Measurements from ENCODE around the gene EREG.

DNA sequence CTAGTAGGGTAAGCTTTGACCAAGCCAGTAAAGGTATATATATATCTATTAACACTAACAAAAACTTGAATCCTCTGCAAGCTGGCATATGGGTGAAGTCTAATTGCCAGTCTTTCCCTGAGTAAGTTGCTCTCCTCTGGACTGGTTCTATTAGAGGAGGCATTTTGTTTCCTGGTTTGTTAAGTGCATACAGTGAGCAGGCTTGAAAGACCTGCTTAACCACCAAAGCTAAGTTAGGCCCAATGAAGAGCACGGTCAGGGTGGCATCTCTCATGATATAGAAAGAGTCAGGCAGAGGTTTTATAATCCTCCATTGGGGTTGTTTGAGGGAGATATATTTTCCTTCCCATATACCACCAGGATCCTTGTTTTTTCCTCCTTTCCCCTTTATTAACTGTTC is 70.4 kb downstream of the EREG start:
- TF ChIP-seq, protein P1, sequence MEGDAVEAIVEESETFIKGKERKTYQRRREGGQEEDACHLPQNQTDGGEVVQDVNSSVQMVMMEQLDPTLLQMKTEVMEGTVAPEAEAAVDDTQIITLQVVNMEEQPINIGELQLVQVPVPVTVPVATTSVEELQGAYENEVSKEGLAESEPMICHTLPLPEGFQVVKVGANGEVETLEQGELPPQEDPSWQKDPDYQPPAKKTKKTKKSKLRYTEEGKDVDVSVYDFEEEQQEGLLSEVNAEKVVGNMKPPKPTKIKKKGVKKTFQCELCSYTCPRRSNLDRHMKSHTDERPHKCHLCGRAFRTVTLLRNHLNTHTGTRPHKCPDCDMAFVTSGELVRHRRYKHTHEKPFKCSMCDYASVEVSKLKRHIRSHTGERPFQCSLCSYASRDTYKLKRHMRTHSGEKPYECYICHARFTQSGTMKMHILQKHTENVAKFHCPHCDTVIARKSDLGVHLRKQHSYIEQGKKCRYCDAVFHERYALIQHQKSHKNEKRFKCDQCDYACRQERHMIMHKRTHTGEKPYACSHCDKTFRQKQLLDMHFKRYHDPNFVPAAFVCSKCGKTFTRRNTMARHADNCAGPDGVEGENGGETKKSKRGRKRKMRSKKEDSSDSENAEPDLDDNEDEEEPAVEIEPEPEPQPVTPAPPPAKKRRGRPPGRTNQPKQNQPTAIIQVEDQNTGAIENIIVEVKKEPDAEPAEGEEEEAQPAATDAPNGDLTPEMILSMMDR (conservative IDR thresholded peaks at IDR 0.05; ENCODE audit: low read length), result no peak
- no peak for TF ChIP-seq EZH2phosphoT487 (IDR thresholded peaks at IDR 0.05; ENCODE audit: borderline replicate concordance, low read depth, low read length)
